NCI-H82 (cell line): ENCODE measurements around the gene C14orf132.

Experiments
- DNase-seq: peaks from one replicate; lab custom pipeline; 2025; lab: John Stamatoyannopoulos, UW

The C14orf132 gene

GRCh38 chr14:96098309-96098998 lies 59.3 kb downstream of the C14orf132 start:
- peak; percentile 92 for DNase-seq

DNA sequence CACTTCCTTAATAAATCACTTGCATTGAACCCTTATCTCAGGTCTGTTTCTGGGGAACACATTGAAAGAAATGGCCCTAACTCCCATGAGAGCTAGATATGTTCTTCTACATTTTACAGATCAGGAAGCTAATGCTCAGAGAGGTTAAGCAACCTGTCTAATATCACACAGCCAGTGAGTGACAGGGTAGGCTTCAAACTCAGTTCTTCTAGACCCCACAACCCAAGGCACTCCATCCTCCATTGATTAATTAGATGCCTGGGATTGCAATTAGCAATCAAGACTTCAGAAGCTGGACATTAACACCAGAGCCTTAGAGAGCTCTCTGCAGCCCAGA lies 59.8 kb downstream of the C14orf132 start:
- DNase-seq = no peak

DNA sequence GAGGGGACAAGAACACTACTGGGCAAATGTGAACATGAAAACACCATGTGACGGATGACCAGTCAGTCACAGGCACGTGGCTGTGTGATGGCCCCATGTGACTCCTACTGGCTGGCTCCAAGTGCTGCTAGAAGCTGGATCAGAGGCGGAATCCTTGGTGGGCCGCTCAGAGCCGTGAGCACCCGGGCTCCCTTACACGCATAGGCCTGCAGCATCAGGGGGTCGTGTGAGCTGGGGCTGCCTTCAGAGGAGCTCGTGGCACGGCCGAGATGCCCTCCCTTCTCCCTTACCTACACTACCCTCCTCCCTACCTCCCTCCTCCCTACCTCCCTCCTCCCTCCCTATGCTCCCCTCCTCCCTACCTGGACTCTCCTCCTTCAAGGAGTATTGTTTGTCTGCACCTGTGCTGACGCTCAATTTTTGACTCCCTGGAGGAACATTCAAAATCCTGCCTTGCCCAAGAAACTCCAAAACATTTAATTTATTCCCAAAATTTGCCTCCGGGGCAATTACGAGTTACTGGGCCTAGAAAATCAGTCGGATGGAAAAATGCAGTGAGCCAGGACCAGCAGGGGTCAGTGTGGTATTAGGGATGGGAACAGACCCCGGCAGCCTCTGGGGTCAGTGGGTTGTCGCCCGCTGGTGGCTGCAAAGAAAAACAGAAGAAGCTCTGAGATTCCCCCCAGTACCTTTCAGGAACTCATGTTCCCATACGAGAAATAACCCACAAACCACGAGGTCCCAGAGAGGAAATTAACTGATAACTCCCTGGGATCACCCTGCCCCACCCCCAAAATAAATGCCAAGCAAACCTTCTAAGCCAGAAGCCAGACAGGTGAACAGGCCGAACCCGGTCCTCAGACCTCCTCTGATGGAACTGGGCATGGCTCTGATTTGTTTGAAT lies 61.3 kb downstream of the C14orf132 start:
- peak; percentile 83 for DNase-seq

GRCh38 chr14:96102081-96102856 lies 63.1 kb downstream of the C14orf132 start:
- no peak for DNase-seq

DNA sequence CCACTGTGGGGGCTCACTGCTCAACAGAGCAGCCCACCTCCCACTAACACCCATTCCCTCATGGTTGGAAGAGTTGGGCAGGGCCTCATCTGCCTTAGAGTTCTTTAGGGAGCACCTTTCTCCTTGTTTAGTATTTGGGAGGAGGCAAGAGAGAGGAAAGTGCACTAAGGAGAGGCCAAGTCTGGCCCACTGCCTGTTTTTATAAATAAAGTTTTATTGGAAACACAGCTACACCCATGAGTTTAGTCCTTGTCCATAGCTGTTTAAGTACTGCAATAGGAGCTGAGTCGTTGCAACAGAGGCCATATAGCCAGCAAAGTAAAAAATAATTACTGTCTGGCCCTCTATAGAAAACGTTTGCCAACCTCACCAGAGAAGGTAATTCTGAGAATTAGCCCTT lies 63.9 kb downstream of the C14orf132 start:
- no peak for DNase-seq

GRCh38 chr14:96103560-96104460 lies 64.6 kb downstream of the C14orf132 start:
- DNase-seq = no peak

- peak; percentile 69 for DNase-seq
These were observed 65.4 kb downstream of the C14orf132 start for GRCh38 chr14:96104469-96105057.

DNA sequence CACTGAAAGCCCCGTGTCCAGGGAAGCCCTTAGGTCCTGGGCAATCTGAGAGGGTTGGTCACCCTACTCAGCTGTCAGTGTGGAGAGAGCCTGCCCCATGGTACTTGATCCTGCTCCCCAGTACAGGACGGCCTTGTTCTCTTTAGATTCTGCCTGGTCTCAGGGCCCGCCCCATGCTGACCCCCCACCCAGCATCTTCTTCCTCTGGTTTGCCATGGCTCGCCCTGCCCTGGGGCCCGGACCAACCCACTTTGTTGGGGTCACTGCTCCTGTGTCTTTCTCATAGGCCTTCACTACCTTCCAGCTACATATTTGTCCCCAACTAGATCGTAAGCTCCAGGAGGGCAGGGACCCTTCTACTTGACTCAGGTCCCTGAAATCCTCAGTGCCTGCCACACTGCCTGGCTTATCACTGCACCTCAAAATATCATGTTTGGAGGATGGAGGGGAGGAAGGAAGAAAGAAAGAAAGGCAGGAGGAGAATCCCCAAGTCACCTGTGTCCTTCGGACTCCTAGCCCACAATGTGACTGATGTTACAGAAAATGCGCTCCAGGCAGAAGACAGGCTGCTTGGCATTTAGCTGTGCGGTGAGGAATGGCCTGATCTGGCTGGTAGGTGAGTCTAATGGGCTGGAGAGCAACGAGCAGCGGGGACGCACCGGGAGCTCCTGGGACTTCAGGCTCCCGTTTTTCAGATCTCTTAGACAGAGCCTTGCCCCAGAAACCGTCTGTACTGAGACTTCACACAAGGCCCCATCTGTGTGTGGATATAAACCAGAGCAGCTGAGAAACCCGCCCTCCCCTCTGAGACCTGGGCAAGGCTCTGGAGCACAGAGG lies 66.1 kb downstream of the C14orf132 start:
- no peak for DNase-seq

DNA sequence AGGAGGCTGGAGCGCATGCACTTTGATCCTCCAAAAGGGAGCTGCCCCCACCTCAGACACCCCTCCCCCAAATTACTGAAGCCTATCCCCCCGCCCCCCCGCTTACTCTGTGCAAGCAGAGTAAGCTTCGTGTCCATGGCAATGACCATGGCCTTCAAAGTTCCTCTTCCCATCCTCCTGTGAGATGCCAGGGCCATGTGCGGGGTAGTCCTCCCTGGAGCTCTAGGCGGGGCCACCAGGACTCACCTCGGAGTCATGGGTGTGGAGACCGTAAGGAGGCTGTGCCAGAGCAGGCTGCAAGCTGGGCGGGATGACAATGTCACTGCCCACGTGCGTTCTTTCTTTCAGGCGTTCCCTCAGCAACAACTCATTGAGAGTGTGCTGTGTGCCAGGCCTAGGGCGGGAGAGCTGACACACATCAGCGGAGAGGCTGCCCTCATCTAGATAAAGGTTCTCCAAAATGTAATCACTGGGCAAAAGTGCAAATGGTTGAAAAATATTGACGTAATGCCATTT lies 66.8 kb downstream of the C14orf132 start:
- DNase-seq = no peak

GRCh38 chr14:96106891-96107290 lies 67.7 kb downstream of the C14orf132 start:
- no peak for DNase-seq

- no peak for DNase-seq
These were observed 69.1 kb downstream of the C14orf132 start for GRCh38 chr14:96108061-96108795.

DNA sequence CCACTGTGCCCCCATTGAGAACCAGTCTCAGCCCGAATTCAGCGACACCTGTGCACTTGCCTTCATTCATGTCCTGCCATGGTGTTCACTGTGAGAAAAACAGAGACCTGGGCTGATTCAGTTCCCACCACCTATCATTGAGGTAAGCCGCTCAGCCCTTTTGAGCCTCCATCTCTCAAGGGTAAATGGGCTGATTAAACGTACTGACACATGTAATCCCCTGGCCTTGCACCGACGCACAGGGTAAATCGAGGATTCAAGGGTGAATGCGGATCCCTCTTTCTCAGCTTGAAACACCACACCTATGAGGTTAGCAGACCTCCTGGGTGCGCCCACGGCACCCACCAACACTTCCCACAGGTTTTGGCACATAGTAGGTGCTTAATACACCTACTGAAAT lies 69.7 kb downstream of the C14orf132 start:
- no peak for DNase-seq

- no peak for DNase-seq
These were observed 70.6 kb downstream of the C14orf132 start for GRCh38 chr14:96109596-96110355.

DNA sequence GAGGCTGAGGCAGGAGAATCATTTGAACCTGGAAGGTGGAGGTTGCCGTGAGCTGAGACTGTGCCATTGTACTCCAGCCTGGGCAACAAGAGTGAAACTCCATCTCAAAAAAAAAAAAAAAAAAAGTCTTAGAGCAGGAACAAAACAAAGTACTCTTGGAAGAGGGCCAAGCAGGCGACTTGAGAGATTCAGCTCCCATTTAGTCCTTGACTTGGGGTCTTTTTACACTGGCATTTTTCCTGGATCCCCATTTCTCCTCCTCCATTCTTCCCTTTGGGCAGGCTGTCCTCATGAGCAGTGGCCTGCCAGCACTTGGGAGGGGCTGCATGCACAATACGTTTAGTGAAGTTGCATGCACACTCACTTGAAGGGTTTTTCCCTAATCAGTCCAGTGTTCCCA lies 72.9 kb downstream of the C14orf132 start:
- no peak for DNase-seq

- no peak for DNase-seq
These were observed 74.8 kb downstream of the C14orf132 start for GRCh38 chr14:96114002-96114401.

GRCh38 chr14:96117101-96117897 lies 78.1 kb downstream of the C14orf132 start:
- DNase-seq = peak; percentile 4

GRCh38 chr14:96117960-96118359 lies 78.8 kb downstream of the C14orf132 start:
- no peak for DNase-seq

DNA sequence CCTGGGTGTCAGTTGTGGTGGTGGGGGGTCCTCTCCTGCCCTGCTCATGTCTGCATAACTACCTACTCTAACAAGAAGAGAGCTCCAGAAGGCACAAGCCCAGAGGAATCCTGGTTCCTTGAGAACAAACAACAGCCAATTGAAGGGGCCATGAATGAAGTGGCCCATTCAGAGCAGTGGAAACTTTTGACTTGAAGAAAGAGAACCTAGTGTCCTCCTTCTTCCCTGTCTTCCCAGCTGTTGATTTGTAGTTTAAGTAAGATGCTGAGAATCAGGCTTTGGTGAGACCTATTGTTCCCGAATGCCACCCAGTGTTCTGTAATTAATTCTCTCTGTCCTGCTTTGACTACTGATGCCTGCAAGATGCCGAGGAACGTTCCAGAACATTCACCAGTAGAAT lies 79.2 kb downstream of the C14orf132 start:
- DNase-seq = no peak
